Hepatocyte (in vitro differentiated cells): ENCODE data around the gene CAT.

Source experiments
- CTCF ChIP-seq: fragments of 200-600 bp; sonication (generic); IDR thresholded peaks from 2 replicates; pipeline ENCODE4 v1.5.1; 2016; ENCODE audit warnings: antibody characterized with exemption, mild to moderate bottlenecking; ENCODE audit not compliant: poor library complexity
- EZH2 ChIP-seq: fragments of 200-600 bp; sonication (generic); IDR thresholded peaks from 2 replicates; pipeline ENCODE4 v1.6.1; 2016; ENCODE audit warnings: antibody characterized with exemption, mild to moderate bottlenecking, borderline replicate concordance

GRCh38 chr11:34438529-34439507 is at the start of gene CAT:
- TF ChIP-seq CTCF (no peak), EZH2 (no peak)
